T-cell (primary cell): ENCODE results near the gene ABCC3. TPM values are rescaled to one million over a fixed set of nuclear protein-coding genes. Genes with fewer than 3 reads are reported as not detected.

Source experiments
- ATAC-seq, 4 experiments: fragments of 200-7000 bp in 3 of 4; fragments of 150-1000 bp in 1 of 4; cut with Tn5 transposase; replicated peaks in 1 of 4; 1 replicate in 3 of 4; 2 replicates in 1 of 4; pipeline ENCODE4 v1.10.0; 2021; ENCODE audit warnings: moderate library complexity in 3 of 4, mild to moderate bottlenecking in 2 of 4, moderate number of reproducible peaks in 1 of 4
- CTCF ChIA-PET, 2 donors: fragments of 300-600 bp; sonication (Branson Sonifier 250); formaldehyde crosslinking; loops; one replicate each; lab custom pipeline; 2022; ENCODE audit warnings: antibody characterized with exemption in 2 of 2; lab: Charles Lee
- POLR2A ChIA-PET, 2 donors: fragments of 300-600 bp; sonication (Branson Sonifier 250); formaldehyde crosslinking; loops; one replicate each; lab custom pipeline; 2022; ENCODE audit warnings: antibody characterized with exemption in 2 of 2; lab: Charles Lee
- DNase-seq, 35 experiments: peaks; one replicate each; pipeline versions ENCODE4 v3.0.0 to v3.0.0-alpha.2; 2013 to 2023
- H3K27ac ChIP-seq: one replicate; pipeline ENCODE4 v1.5.1; 2013; ENCODE audit warnings: low read length
- H3K27me3 ChIP-seq, 2 experiments: replicated peaks in 1 of 2; 1 replicate in 1 of 2; 2 replicates in 1 of 2; pipeline versions ENCODE4 v1.6.1 to v1.7.0; 2013; ENCODE audit warnings: low read length in 1 of 2, mixed read lengths in 1 of 2; ENCODE audit not compliant: control insufficient read depth in 2 of 2, insufficient read depth in 2 of 2; ENCODE audit errors: extremely low read depth in 1 of 2
- H3K36me3 ChIP-seq, 2 donors: 1 replicate in 1 of 2; 2 replicates in 1 of 2; pipeline versions ENCODE4 v1.6.1 to v1.7.0; 2013; ENCODE audit warnings: low read length in 1 of 2; ENCODE audit not compliant: control insufficient read depth in 2 of 2, insufficient read depth in 1 of 2; ENCODE audit errors: extremely low read depth in 1 of 2
- H3K4me1 ChIP-seq, 2 experiments: 1 replicate in 1 of 2; 2 replicates in 1 of 2; pipeline versions ENCODE4 v1.6.1 to v1.7.0; 2013; ENCODE audit warnings: low read length in 2 of 2, mixed read lengths in 1 of 2; ENCODE audit not compliant: insufficient read depth in 2 of 2, control insufficient read depth in 1 of 2; ENCODE audit errors: extremely low read depth in 1 of 2
- H3K4me3 ChIP-seq, 2 donors: 1 replicate in 1 of 2; 2 replicates in 1 of 2; pipeline versions ENCODE4 v1.5.1 to v1.7.0; 2013; ENCODE audit warnings: mild to moderate bottlenecking in 2 of 2, low read length in 1 of 2, moderate library complexity in 1 of 2; ENCODE audit not compliant: control insufficient read depth in 1 of 2; ENCODE audit errors: extremely low read depth in 1 of 2
- H3K9me3 ChIP-seq: 2 replicates; pipeline ENCODE4 v1.7.0; 2013
- H3K27ac Mint-ChIP-seq, 2 donors: one replicate each; pipeline ENCODE4 v1.8.0; 2020 to 2021; ENCODE audit warnings: mild to moderate bottlenecking in 2 of 2, mixed read lengths in 2 of 2
- H3K27me3 Mint-ChIP-seq, 2 donors: one replicate each; pipeline ENCODE4 v1.8.0; 2021 to 2022; ENCODE audit warnings: mixed read lengths in 2 of 2
- H3K36me3 Mint-ChIP-seq: one replicate; pipeline ENCODE4 v1.8.0; 2021; ENCODE audit warnings: mixed read lengths
- H3K4me1 Mint-ChIP-seq, 3 donors: one replicate each; pipeline ENCODE4 v1.8.0; 2020 to 2022; ENCODE audit warnings: mixed read lengths in 3 of 3, mild to moderate bottlenecking in 1 of 3
- H3K4me3 Mint-ChIP-seq, 3 donors: one replicate each; pipeline ENCODE4 v1.8.0; 2020 to 2022; ENCODE audit warnings: mild to moderate bottlenecking in 3 of 3, mixed read lengths in 3 of 3, moderate library complexity in 3 of 3
- H3K9me3 Mint-ChIP-seq, 3 donors: one replicate each; pipeline ENCODE4 v1.8.0; 2020 to 2022; ENCODE audit warnings: mixed read lengths in 3 of 3
- WGBS: methylation state at CpG from one replicate; pipeline ENCODE4 v1.1.5; 2013; ENCODE audit warnings: missing lambda C conversion rate; ENCODE audit not compliant: insufficient coverage; 5-methylcytosine and 5-hydroxymethylcytosine counted together
- total RNA-seq, 35 experiments: library from RNA in 6 of 35; stranded (reverse) in 6 of 35; fragments of 120-200 nt in 1 of 35; gene quantifications; one replicate each; pipeline versions ENCODE4 v1.2.1 to v1.2.4 and lab custom pipeline; 2013 to 2026

The ABCC3 gene
- total RNA-seq, 5 donors from 2014 or later (not counting 1 experiment from before 2014, with no cell fraction given): 0.75 to 2.2 (median 1.5) TPM; not detected in 1

GRCh38 chr17:50642071-50642721 lies 7.5 kb downstream of the ABCC3 start:
- H3K9me3 ChIP-seq: no peaks in the 10 kb centered on the region
- POLR2A ChIA-PET: no interaction called here
- peaks cover 0 to 58% of the 10 kb centered on the region in 2 experiments for H3K27me3 ChIP-seq
- H3K27ac Mint-ChIP-seq: no peak overlapping the region
- no peaks in the 10 kb centered on the region for H3K36me3 Mint-ChIP-seq
- H3K4me3 Mint-ChIP-seq: no peak overlapping the region
- H3K27me3 Mint-ChIP-seq: peaks cover 24 to 40% of the 10 kb centered on the region in 2 donors
- H3K27ac ChIP-seq: no peak overlapping the region
- no peaks in the 10 kb centered on the region for H3K36me3 ChIP-seq
- DNase-seq: no peak
- no peaks in the 10 kb centered on the region for H3K4me1 ChIP-seq
- no peaks in the 10 kb centered on the region for H3K9me3 Mint-ChIP-seq
- CTCF ChIA-PET: interaction anchor here in 1 of 2 donors (0.7 kb wide), 1 partner anchor 441 kb away, joined by 3 read pairs; no protein-coding TSS in a partner anchor
- WGBS: 88% methylated on average over 8 of the region's 15 CpGs
- H3K4me1 Mint-ChIP-seq: no peaks in the 10 kb centered on the region
- H3K4me3 ChIP-seq: no peak overlapping the region
- no peak for ATAC-seq

GRCh38 chr17:50642722-50643656 lies 8.3 kb downstream of the ABCC3 start:
- Histone ChIP-seq H3K4me3 (no peak overlapping the region), H3K4me1 (no peaks in the 10 kb centered on the region), H3K27ac (no peak overlapping the region), H3K9me3 (no peaks in the 10 kb centered on the region), H3K27me3 (peaks cover 0 to 54% of the 10 kb centered on the region in 2 experiments), H3K36me3 (no peaks in the 10 kb centered on the region)
- Mint-ChIP-seq H3K4me1 (no peaks in the 10 kb centered on the region), H3K27me3 (peaks cover 19 to 32% of the 10 kb centered on the region in 2 donors), H3K4me3 (no peak overlapping the region), H3K27ac (no peak overlapping the region), H3K9me3 (no peaks in the 10 kb centered on the region), H3K36me3 (no peaks in the 10 kb centered on the region)
- 86% methylated on average over 7 of the region's 10 CpGs for WGBS
- POLR2A ChIA-PET: no interaction called here
- no peak for DNase-seq
- CTCF ChIA-PET: no interaction called here
- no peak for ATAC-seq

DNA sequence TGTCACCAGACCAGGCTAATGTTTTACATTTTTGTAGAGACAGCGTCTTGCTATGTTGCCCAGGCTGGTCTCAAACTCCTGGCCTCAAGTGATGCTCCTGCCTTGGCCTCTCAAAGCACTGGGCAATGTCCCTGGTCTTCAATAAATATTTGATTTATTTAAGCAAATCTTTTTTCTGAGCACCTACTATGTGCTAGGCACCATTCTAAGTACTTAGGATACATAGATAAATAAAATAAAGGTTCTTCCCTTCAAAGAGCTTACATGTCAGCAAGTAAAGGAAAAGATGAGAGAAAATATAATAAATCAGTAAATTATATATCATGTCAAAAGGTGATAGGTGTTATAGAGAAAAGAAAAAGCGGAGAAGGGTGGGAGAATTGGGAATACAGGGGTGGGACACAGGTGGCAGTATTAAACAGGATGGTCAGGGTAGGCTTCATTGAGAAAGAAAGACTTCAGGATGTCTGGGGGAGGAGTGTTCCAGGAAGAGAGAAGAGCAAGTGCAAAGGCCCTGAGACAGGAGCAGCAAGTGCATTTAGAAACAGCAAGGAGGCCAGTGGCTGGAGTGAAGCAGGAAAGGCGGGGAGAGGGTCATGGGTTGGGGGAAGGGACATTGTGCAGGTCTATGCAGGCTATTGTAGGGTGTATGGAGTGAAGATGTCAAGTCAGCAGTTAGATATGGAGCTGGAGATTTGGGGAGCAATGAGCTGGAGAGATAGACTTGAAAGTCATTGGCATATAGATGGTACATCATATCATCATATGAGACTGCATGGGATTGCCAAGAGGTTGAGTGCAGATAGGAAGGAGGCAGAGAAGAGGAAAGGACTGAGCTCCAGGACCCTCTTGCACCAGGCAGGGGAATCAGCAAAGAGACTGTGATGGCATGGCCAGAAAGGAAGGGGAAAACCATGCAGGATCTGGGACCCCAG lies 11.3 kb downstream of the ABCC3 start:
- Histone ChIP-seq H3K36me3 (no peaks in the 10 kb centered on the region), H3K27me3 (peaks cover 0 to 25% of the 10 kb centered on the region in 2 experiments), H3K9me3 (no peaks in the 10 kb centered on the region), H3K27ac (no peak overlapping the region), H3K4me1 (no peaks in the 10 kb centered on the region), H3K4me3 (no peak overlapping the region)
- Mint-ChIP-seq H3K27ac (no peak overlapping the region), H3K36me3 (no peaks in the 10 kb centered on the region), H3K4me1 (no peaks in the 10 kb centered on the region), H3K9me3 (no peaks in the 10 kb centered on the region), H3K27me3 (peaks cover 14 to 21% of the 10 kb centered on the region in 2 donors), H3K4me3 (no peak overlapping the region)
- 100% methylated on average over 2 of the region's 3 CpGs for WGBS
- DNase-seq (no peak), ATAC-seq (no peak)
- CTCF ChIA-PET: interaction anchor here in 1 of 2 donors (0.7 kb wide), 1 partner anchor 13 kb away, joined by 3 read pairs; no protein-coding TSS in a partner anchor
- POLR2A ChIA-PET: no interaction called here

GRCh38 chr17:50647187-50647586 lies 12.5 kb downstream of the ABCC3 start:
- CTCF ChIA-PET: interaction anchor here (0.6 to 0.7 kb wide), 2 partner anchors 11 to 287 kb away, joined by 3 read pairs; no protein-coding TSS in a partner anchor
- ATAC-seq: no peak

DNA sequence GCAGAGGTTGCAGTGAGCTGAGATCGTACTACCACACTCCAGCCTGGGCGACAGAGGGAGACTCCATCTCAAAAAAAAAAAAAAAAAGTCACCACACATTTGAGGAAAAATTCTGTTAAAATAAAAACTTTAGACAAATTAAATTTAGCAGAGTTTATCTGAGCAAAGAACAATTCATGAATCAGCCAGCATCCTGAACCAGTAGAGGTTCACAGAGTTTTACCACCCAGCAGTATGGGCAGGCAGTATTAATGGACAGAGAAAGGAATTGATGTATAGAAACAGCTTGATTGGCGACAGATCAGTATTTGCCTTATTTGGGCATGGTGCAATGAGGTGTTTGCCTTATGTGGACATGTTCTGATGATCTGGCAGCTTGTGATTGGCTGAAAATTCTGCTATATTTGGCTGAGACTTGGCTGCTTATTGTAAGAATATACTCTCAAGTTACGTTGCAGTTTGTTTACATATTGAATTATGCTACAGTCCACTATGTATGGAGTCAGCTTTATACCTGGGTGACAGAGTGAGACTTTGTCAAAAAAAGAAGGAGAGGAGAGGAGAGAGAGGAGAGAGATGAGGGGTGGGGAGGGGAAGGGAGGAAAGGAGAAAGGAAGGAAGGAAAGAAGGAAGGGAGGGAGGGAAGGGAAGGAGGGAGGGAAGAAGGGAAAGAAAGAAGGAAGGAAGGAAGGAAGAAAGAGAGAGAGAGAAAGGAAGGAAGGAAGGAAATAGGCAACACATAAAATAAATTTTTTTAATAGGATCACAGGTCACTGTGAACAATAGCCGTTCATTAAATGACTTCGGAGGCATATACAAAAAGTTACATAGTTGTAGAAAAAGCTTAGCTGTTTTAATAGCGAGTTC lies 14.6 kb downstream of the ABCC3 start:
- Mint-ChIP-seq H3K9me3 (peaks cover 0 to 5% (median 0%) of the 10 kb centered on the region in 3 donors), H3K27ac (no peak overlapping the region), H3K4me1 (no peaks in the 10 kb centered on the region), H3K36me3 (no peaks in the 10 kb centered on the region), H3K4me3 (no peak overlapping the region), H3K27me3 (peaks cover 8 to 9% of the 10 kb centered on the region in 2 donors)
- Histone ChIP-seq H3K9me3 (no peaks in the 10 kb centered on the region), H3K36me3 (no peaks in the 10 kb centered on the region), H3K4me3 (no peak overlapping the region), H3K27me3 (peaks cover 0 to 4% of the 10 kb centered on the region in 2 experiments), H3K27ac (no peak overlapping the region), H3K4me1 (no peaks in the 10 kb centered on the region)
- DNase-seq (no peak), ATAC-seq (no peak)
- ChIA-PET CTCF (interaction anchor here (0.5 to 0.6 kb wide), 2 partner anchors 177 to 251 kb away, joined by 3 read pairs; no protein-coding TSS in a partner anchor), POLR2A (interaction anchor here in 1 of 2 donors (0.7 kb wide), 1 partner anchor 807 kb away, joined by 6 read pairs; no protein-coding TSS in a partner anchor)
- 74% methylated on average over 4 of the region's 7 CpGs for WGBS

More at GRCh38 chr17:50647187-50647586, 12.5 kb downstream of the ABCC3 start:
- POLR2A ChIA-PET: no interaction called here
- Histone ChIP-seq H3K36me3 (no peaks in the 10 kb centered on the region), H3K27ac (no peak overlapping the region), H3K4me1 (no peaks in the 10 kb centered on the region), H3K9me3 (no peaks in the 10 kb centered on the region), H3K4me3 (no peak overlapping the region), H3K27me3 (peaks cover 0 to 18% of the 10 kb centered on the region in 2 experiments)
- 85% methylated on average over 2 of the region's 2 CpGs for WGBS
- no peaks in the 10 kb centered on the region for H3K4me1 Mint-ChIP-seq
- H3K27me3 Mint-ChIP-seq: peaks cover 14 to 15% of the 10 kb centered on the region in 2 donors
- no peaks in the 10 kb centered on the region for H3K36me3 Mint-ChIP-seq
- peaks cover 0 to 5% (median 0%) of the 10 kb centered on the region in 3 donors for H3K9me3 Mint-ChIP-seq
- H3K4me3 Mint-ChIP-seq: no peak overlapping the region
- H3K27ac Mint-ChIP-seq: no peak overlapping the region
- no peak for DNase-seq
